ENCODE data around the gene PLEKHB1.

Gene PLEKHB1

GRCh38 chr11:73645972-73646631, at the start of gene PLEKHB1:
Gene PLEKHB1, plus strand, starts transcription at chr11:73646581. Its CDS starts 28 bp downstream, at chr11:73646609.
- DNase-seq (ENCODE audit: low read depth): no peak
- no peak within 1 kb of the TSS for H3K4me3 ChIP-seq (ENCODE audit: low read depth, low read length)
- TF ChIP-seq CTCF (IDR thresholded peaks at IDR 0.05; ENCODE audit: insufficient read depth, low read depth, low read length, missing control alignments): no peak

- peak; percentile 5 for DNase-seq (ENCODE audit: low read depth)
- TF ChIP-seq CTCF (IDR thresholded peaks at IDR 0.05; ENCODE audit: insufficient read depth, low read depth, low read length, missing control alignments): no peak
- H3K4me3 ChIP-seq (ENCODE audit: low read depth, low read length): peak overlapping the region; percentile 93
Measured at GRCh38 chr11:73597336-73597955, 48.9 kb upstream of the PLEKHB1 start.

- TF ChIP-seq CTCF (IDR thresholded peaks at IDR 0.05; ENCODE audit: insufficient read depth, low read depth, low read length, missing control alignments): peak; percentile 3
- DNase-seq (ENCODE audit: low read depth): peak; percentile 98
- H3K4me3 ChIP-seq (ENCODE audit: low read depth, low read length): peak within 1 kb of the TSS; percentile 93
Measured at GRCh38 chr11:73597956-73598718, 48.2 kb upstream of the PLEKHB1 start, which contains the start of gene FAM168A. Gene FAM168A, minus strand, starts transcription at chr11:73598112. Its CDS starts 129,638 bp downstream, at chr11:73468474.

GRCh38 chr11:73598719-73599379, 47.5 kb upstream of the PLEKHB1 start:
- H3K4me3 ChIP-seq (ENCODE audit: low read depth, low read length): peak overlapping the region; percentile 93
- DNase-seq (ENCODE audit: low read depth): no peak
- no peak for TF ChIP-seq CTCF (IDR thresholded peaks at IDR 0.05; ENCODE audit: insufficient read depth, low read depth, low read length, missing control alignments)

- TF ChIP-seq CTCF (IDR thresholded peaks at IDR 0.05; ENCODE audit: insufficient read depth, low read depth, low read length, missing control alignments): no peak
- DNase-seq (ENCODE audit: low read depth): no peak
- no peak overlapping the region for H3K4me3 ChIP-seq (ENCODE audit: low read depth, low read length)
Measured at GRCh38 chr11:73612601-73613140, 33.7 kb upstream of the PLEKHB1 start.

- DNase-seq (ENCODE audit: low read depth): no peak
- no peak for TF ChIP-seq CTCF (IDR thresholded peaks at IDR 0.05; ENCODE audit: insufficient read depth, low read depth, low read length, missing control alignments)
- H3K4me3 ChIP-seq (ENCODE audit: low read depth, low read length): no peak overlapping the region
Measured at GRCh38 chr11:73614591-73614990, 31.8 kb upstream of the PLEKHB1 start.

Data from GM12865 (cell line).